ENCODE data around the gene PREX1.

DNA sequence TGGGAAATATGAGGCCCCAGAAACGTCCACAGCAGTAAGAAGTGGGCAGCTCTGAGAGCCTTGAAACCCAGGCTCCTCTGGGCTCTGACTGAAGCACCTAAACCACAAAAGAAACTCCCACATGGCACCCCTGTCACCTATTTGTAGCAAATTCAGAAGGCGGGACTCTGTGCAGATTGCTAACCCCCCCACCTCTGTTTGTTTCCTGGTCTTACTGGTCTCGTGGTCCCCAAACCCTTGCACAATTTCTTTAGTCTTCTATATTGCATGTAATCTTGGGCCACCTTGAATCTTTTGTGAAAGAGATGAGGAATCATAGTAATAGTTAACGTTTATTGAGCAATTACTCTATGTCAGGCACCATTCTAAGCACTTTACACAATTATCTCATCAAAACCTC lies 154.3 kb downstream of the PREX1 start:
- TF ChIP-seq, protein P1, sequence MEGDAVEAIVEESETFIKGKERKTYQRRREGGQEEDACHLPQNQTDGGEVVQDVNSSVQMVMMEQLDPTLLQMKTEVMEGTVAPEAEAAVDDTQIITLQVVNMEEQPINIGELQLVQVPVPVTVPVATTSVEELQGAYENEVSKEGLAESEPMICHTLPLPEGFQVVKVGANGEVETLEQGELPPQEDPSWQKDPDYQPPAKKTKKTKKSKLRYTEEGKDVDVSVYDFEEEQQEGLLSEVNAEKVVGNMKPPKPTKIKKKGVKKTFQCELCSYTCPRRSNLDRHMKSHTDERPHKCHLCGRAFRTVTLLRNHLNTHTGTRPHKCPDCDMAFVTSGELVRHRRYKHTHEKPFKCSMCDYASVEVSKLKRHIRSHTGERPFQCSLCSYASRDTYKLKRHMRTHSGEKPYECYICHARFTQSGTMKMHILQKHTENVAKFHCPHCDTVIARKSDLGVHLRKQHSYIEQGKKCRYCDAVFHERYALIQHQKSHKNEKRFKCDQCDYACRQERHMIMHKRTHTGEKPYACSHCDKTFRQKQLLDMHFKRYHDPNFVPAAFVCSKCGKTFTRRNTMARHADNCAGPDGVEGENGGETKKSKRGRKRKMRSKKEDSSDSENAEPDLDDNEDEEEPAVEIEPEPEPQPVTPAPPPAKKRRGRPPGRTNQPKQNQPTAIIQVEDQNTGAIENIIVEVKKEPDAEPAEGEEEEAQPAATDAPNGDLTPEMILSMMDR (IDR thresholded peaks at IDR 0.05): no peak
- no peak for TF ChIP-seq POLR2AphosphoS5 (IDR thresholded peaks at IDR 0.05)
- no peak for TF ChIP-seq POLR2A (IDR thresholded peaks at IDR 0.05)

Measured in prostate gland (tissue), 2 donors.